Prostate gland (tissue), 2 donors: ENCODE data around the gene ALPK3.

Experiments used
- CTCF ChIP-seq, 4 experiments: fragments of 200-600 bp in 2 of 4; fragments of 450-650 bp in 2 of 4; sonication (generic) in 2 of 4; IDR thresholded peaks; 1 replicate in 3 of 4; 2 replicates in 1 of 4; pipeline ENCODE4 v1.5.1; 2016 to 2019; ENCODE audit warnings: antibody characterized with exemption in 4 of 4, mild to moderate bottlenecking in 2 of 4, moderate library complexity in 2 of 4
- POLR2A ChIP-seq: fragments of 450-650 bp; IDR thresholded peaks from one replicate; pipeline ENCODE4 v1.6.1; 2016; ENCODE audit warnings: antibody characterized with exemption, mild to moderate bottlenecking

DNA sequence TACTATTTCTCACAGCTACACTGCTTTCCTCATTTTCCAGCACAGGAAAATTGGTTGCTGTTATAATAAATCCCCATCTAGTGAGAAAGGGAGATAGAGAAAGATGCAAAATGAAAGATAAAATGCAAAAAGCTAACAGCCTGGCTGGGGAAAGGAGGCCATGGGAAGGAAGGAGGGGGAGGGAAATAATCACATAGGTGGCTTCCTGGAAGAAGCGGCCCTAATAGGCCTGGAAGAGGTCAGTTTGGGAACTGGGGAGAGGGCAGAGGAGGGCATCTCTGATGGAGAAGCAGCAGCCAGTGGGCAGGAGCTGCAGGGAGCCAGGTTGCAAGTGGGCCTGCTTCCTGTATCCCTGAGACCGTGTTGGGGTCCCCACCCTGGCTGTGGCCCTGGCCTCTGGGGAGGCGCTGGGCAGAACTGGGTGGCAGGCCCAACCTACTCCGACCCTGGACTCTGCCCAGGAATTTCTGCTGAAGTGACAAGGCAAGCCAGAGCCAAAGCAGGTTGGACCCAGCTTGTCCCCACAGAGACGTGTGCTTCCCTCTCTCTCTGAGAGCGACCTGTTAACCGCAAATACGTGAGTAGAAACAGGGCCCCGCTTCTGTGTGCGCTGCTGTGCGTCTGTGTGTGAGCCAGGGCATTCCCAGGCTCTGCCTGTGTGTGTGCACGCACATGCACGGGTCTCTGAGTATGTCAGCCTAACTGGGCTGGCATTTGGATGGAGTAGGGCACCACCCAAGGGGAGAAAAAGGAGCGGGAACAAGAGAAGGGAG lies 69.2 kb downstream of the ALPK3 start:
- TF ChIP-seq CTCF (IDR thresholded peaks at IDR 0.05) (no peak), POLR2A (no peak)
